Stimulated activated CD4-positive, alpha-beta T cell treated with anti-CD3 and anti-CD28 coated beads, Interleukin-1b, Interleukin-23, amount 100 ng/mL, for 4 hours (primary cell): ENCODE measurements around the gene SELENON.

ENCODE experiments used
- DNase-seq, 2 donors: peaks; one replicate each; pipeline ENCODE4 v3.0.0-alpha.2; 2020; ENCODE audit warnings: low read depth in 2 of 2

The SELENON gene

DNA sequence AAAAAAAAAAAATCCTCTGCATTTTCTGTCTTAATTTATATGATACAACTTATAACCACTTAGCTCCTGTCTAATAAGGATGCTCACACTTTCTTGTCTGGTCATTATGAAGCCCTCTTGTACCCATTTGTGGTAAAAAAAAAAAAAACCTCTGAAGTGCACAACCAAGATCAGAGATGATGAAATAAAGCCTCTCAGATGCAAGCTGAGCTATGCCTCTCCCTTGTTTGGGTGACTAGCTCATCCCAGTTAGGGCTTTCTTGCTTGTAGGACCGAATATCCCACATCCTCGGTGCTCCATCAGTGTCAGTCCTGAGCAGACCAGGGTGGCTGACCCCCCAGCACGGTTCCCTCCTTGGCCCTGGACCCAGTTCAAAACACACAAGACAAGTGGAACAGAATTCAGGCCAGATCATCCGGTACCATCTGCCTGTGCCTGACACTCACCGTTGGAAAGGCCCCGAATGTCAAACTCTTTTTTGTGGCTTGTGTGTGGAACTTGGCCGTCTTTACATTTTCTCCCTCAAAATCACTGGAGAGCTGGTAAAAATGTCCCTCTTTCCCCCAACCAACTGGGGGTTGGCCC is 6.3 kb upstream of the SELENON start:
- DNase-seq: no peak

- no peak for DNase-seq
Measured at GRCh38 chr1:25794325-25794724, 5.7 kb upstream of the SELENON start.

GRCh38 chr1:25795211-25795610 is 4.8 kb upstream of the SELENON start:
- DNase-seq: no peak

DNA sequence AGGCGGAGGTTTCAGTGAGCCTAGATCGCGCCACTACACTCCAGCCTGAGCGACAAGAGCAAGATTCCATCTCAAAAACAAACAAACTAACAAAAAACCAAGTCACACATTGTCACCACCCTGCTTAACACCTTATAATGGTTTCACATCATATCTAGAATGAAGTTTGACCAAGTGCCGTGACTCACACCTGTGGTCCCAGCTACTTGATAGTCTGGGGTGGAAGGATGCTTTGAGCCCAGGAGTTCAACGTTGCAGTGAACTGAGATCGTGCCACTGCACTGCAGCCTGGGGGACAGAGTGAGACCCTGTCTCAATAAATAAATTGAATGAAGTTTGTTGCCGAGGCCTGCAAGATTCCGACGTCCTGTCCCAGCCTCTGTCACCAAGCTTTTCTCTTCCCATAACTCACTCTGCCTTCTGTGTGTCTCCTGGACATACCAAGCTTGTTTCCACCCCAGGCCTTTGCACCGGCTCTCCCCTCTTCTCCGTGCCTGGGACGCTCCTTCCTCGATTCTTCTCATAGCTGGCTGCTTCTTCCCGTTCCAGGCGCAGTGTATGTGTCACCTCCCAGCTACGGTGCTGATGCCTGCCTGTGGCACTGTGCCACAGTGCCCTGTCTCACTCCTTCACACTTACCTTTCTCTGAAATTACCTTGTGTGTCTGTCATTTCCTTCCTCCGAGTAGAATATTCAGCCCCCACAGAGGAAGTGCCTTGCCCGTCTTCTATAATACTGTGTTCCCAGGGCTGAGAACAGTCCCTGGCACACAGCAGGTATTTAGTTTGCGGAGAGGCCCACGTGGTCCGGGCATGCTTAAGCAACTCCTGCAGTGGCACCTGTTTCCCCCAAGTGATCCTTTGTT is 3.8 kb upstream of the SELENON start:
- peak in 1 of 2 donors; percentile 9 for DNase-seq

DNA sequence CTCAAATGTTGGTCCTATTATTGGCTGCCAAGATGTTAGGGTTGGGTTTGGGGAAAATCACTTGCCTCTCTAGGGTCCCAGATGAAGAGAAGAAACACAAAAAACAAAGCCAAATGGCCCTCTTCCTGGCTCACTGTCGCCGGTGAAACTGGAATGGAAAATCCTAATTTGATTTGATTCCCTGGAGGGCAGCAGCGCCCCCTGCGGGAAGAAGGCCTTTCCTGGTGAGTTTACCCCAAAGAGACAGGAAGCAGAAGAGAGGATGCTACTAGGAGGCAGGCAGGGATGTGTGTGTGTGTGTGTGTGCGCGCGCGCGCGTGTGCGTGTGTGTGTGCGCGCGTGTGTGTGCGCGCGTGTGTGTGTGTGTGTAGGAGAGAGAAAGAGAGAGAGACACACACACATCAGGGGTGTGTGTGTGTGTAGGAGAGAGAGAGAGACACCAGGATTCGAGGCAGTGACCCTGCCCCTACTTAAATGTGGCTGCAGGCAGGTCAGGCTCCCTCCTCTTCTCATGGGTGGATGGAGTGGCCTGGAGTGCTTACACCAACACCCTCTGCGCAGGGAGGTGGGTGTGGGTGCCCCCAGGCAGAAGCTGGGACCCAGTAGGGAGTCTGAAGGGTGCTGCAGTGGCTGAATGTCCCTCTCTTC is 3.1 kb upstream of the SELENON start:
- DNase-seq: peak; percentile 81 to 86

DNA sequence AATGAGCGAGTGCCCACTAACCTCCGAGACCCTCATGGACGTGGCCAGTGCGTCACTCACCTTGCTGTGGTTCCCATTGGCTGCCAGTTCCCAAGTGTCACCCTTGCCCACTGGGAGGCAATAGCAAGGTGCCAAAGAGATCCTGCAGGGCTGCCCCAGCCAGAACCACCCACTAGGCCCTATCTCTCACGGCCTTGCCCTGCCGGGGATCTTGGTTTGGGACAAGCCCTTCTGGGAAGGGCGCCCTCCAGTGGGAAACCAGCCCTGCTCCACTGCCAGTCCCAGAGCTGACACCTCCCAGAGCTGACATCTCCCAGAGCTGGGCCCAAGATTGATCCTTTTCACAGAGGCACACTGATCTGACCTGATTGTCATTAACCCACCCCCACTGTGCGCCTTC is 2.1 kb upstream of the SELENON start:
- DNase-seq: peak in 1 of 2 donors; percentile 28

- no peak for DNase-seq
Measured at GRCh38 chr1:25798666-25799351, 1.2 kb upstream of the SELENON start.

DNA sequence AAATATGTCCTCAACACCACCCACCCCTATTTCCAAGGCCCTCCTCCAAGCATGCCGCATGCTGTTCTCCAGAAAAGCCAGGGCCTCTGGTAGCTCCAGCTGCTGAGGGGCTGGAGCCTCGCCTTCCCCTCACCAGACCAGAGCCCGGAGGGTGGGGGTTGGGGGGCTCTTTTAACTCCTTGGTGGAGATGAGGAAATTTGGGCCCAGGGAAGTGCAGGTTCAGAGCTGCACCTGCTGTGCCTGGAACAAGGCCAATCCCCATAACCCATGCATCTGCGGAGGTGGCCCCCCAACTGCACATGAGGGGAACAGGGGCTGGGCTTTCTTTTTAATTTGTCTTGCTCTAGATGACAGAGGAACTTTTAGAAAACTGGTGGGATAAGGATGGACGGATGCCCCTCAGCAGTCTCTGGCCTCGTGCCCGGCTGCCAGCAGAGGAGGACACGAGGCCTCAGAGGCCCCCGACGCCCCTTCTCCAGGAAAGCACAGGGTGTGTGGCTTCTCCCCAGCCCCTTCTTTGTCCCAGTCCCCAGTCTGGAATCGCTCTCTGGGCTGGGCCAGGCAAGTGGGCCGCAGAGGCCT is 550 bp upstream of the SELENON start:
- DNase-seq: no peak

DNA sequence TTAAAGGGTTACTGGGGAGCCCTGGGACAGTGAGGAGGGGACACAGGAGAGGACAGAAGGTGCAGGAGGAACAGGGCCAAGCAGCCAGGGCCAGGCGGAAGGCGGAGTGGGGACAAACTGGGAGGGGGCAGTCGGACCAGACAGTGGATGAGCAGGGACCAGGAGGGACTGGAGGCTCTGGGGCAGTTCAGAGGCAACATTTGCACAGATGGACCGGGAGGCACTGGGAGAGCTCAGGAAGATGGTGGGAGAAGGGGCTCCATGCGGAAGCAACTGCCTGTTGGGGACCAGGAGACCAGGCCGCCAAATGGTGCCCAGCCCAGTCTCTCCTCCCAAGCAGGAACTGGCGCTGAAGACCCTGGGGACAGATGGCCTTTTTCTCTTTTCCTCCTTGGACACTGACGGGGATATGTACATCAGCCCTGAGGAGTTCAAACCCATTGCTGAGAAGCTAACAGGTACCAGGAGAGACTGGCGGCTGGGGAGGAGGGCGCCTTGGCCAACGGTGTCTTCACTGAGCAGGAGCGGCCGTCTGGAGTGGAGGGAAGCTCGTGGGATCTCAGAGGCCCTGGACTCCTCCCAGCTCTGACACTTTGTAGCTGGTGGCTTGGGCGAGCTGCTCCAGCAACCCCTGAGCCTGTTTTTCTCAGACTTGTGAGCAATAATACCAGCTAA is 847 bp downstream of the SELENON start:
- no peak for DNase-seq

- DNase-seq: no peak
Measured at GRCh38 chr1:25802915-25803314, 2.9 kb downstream of the SELENON start.

DNA sequence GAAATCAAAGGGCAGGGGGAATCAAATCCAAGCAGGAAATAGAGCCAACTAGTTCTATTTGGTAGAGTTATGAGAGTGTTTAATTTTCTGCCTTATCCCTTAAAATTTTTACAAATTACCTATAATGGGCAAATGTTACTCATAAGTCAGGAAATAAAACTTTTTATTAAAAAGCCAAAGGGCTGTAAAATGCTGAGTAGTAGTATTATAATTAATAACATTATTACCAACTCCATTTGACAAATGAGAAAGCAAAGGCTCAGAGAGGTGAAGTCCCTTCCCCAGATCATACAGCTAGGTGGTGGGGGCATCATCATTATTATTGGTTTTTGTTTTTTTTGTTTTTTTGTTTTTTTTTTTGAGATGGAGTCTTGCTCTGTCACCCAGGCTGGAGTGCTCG is 3.4 kb downstream of the SELENON start:
- DNase-seq: no peak

DNA sequence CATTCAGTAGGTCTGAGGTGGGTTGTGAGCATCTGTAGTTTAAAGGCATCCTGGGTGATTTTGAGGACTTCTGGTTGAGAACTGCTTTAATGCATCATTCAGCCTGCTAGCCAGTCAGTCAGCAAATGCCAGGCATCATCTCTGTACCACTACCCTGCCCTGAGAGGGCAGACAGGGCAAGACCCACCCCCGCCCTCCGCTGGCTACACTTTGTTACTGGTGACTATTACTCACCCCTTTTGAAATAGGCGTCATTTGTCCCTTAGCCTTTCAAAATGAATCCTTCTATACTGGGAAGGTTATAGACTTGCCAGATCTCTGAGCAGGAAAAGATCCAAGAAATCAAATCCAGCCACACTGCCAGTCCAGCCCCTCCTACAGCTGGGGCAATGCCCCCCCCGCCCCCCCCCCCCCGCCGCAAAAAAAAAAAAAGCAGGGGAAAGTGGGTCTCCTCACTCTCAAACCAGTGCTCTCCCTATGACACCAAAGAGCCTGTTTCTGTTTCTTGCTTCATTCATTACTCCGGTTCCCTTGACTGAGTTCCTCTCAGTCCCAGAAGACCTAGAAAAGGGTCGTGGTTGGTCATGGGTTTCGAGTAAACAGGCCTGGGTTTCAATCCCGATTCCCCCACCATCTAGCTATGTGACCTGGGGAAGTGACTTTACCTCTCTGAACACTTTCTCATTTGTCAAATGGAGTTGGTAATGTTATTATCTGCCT is 4.4 kb downstream of the SELENON start:
- no peak for DNase-seq

DNA sequence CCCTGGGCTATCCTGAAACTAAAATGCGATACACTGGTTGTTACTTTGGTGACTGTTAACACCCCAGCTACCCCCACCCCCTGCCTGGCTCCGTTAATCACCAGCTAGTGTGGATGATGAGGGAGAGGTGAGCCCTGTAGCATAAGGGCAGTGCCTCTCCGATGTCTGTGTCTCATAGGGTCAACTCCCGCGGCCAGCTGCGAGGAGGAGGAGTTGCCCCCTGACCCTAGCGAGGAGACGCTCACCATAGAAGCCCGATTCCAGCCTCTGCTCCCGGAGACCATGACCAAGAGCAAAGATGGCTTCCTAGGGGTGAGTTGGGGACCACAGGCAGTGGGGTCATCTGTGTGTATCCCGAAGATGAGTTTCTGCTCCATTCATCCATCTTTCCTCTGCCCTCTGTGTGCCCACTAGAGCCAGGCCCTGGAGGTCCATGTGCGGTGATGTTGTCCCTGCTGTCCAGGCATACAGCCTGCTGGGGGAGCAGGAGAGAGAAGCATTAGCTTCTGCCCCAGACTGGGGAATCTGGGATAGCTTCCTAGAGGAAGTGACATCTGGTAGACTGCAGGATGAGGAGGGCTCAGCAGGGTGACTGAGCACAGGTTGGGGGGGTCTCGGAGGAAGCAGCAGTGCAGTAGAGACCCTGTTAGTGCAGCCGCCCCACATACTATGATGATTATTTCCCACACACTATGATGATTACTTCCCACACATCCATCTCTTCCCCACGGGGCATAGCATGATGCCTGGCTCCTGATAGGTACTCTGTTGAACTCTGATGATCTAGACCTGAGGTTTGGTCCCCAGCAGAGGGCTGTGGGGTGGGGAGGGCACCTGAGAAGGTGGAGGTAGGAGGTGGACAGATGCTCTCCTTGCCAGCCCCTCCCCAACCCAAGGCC is 5.2 kb downstream of the SELENON start:
- no peak for DNase-seq

DNA sequence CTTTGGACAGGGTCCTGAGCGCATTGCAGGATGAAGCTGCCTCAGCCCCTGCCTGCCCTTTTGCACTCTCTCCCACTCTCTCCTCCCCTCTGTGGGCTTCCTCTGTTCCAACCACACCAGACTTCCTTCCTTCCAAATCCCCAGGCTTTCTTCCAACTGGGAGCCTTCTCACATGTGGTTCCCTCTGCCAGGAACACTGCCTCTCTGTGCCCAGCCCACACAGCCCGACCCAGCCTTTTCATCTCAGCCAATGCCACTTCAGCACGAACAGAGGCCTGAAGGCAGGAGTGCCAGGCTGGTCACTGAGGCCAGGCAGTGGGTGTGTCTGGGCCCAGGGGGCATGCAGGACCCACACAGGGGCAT is 5.9 kb downstream of the SELENON start:
- DNase-seq: no peak

GRCh38 chr1:25806418-25806817 is 6.4 kb downstream of the SELENON start:
- DNase-seq: no peak

DNA sequence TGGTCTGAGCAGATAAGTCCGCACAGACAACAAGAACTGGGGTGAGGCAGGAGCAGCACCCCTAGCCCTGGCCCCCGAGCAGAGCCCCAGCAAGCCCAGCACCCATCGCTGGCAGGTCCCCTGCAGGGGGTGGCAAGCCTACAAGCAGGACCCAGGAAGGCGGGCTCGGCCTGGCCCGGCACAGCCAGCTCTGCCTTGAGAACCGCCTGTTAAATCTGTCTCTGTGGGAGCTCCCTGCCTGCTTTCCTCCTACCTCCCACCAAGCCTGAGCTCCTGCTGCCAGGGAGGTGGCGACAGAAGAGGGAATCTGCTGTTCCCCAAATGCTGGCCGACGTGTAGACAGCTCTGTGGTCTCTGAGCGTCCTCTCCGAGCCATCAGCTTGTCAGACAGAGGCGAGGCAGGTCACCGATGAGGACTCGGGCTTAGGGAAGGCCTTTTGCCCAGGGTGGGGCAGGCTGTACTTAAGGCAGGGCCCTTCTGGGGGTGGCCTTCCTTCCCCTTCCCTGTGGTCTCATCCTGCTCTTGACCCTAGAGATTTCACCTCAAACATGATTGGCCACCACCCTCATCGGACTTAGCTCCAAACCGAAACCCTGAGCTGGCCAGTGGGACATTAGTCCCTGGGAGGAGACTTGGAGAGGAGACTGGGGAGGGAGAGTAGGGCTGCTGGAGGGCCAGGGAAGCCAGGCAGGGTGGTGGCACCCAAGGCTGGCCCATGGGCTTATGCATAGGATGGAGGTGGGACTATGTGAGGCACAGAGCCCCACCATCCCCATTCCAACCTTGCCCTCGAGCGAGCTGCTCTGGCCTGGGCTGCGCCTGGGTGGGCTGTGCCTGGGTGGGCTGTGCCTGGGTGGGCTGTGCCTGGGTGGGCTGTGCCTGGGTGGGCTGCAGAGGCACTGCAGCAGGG is 7.7 kb downstream of the SELENON start:
- DNase-seq: no peak

GRCh38 chr1:25808481-25809244 is 8.7 kb downstream of the SELENON start:
- DNase-seq: no peak
